NCI-H2107 treated with DMSO at 0.1 percent for 48 hours (cell line): ENCODE results near the gene RPS4Y2.

Experiments
- DNase-seq: peaks from one replicate; lab custom pipeline; 2025; ENCODE audit not compliant: unreplicated experiment; lab: John Stamatoyannopoulos, UW

Gene RPS4Y2

GRCh38 chrY:20755808-20756207 is at the start of gene RPS4Y2:
Gene RPS4Y2 (plus strand): TSS chrY:20756108. CDS start chrY:20756164, 56 bp downstream.
- no peak for DNase-seq

- no peak for DNase-seq
Measured at GRCh38 chrY:20714391-20714790, 41.5 kb upstream of the RPS4Y2 start.

GRCh38 chrY:20726184-20726907 is 29.6 kb upstream of the RPS4Y2 start:
- DNase-seq, result no peak

GRCh38 chrY:20735200-20735599 is 20.7 kb upstream of the RPS4Y2 start:
- DNase-seq, result no peak

- no peak for DNase-seq
Measured at GRCh38 chrY:20739806-20740205, 16.1 kb upstream of the RPS4Y2 start.

- DNase-seq, result no peak
Measured at GRCh38 chrY:20740609-20741008, 15.3 kb upstream of the RPS4Y2 start.

GRCh38 chrY:20745060-20745459 is 10.8 kb upstream of the RPS4Y2 start:
- no peak for DNase-seq

GRCh38 chrY:20746919-20747318 is 9.0 kb upstream of the RPS4Y2 start:
- no peak for DNase-seq

- no peak for DNase-seq
Measured at GRCh38 chrY:20763869-20764268, 8.0 kb downstream of the RPS4Y2 start.

GRCh38 chrY:20765117-20765516 is 9.2 kb downstream of the RPS4Y2 start:
- DNase-seq, result no peak

- DNase-seq, result no peak
Measured at GRCh38 chrY:20770755-20771154, 14.8 kb downstream of the RPS4Y2 start.

GRCh38 chrY:20776104-20776503 is 20.2 kb downstream of the RPS4Y2 start:
- no peak for DNase-seq

GRCh38 chrY:20780104-20780654 is 24.3 kb downstream of the RPS4Y2 start:
- no peak for DNase-seq

GRCh38 chrY:20780776-20781175 is 24.9 kb downstream of the RPS4Y2 start:
- DNase-seq, result no peak

GRCh38 chrY:20781408-20781807 is 25.5 kb downstream of the RPS4Y2 start:
- no peak for DNase-seq

GRCh38 chrY:20784965-20785364 is 29.1 kb downstream of the RPS4Y2 start:
- no peak for DNase-seq

GRCh38 chrY:20787076-20787475 is 31.2 kb downstream of the RPS4Y2 start:
- DNase-seq, result no peak

GRCh38 chrY:20798351-20799049 is 42.6 kb downstream of the RPS4Y2 start:
- DNase-seq, result no peak

GRCh38 chrY:20802659-20803058 is 46.8 kb downstream of the RPS4Y2 start:
- no peak for DNase-seq

GRCh38 chrY:20806243-20806642 is 50.3 kb downstream of the RPS4Y2 start:
- no peak for DNase-seq

- DNase-seq, result no peak
Measured at GRCh38 chrY:20813459-20813858, 57.6 kb downstream of the RPS4Y2 start.

GRCh38 chrY:20814794-20815193 is 58.9 kb downstream of the RPS4Y2 start:
- DNase-seq, result no peak
